ENCODE results near the gene UBXN1. TPM values are rescaled to one million over a fixed set of nuclear protein-coding genes. Genes with fewer than 3 reads are reported as not detected.

The UBXN1 gene, protein sequence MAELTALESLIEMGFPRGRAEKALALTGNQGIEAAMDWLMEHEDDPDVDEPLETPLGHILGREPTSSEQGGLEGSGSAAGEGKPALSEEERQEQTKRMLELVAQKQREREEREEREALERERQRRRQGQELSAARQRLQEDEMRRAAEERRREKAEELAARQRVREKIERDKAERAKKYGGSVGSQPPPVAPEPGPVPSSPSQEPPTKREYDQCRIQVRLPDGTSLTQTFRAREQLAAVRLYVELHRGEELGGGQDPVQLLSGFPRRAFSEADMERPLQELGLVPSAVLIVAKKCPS
- 126 and 148 TPM in 2 replicates for total RNA-seq

DNA sequence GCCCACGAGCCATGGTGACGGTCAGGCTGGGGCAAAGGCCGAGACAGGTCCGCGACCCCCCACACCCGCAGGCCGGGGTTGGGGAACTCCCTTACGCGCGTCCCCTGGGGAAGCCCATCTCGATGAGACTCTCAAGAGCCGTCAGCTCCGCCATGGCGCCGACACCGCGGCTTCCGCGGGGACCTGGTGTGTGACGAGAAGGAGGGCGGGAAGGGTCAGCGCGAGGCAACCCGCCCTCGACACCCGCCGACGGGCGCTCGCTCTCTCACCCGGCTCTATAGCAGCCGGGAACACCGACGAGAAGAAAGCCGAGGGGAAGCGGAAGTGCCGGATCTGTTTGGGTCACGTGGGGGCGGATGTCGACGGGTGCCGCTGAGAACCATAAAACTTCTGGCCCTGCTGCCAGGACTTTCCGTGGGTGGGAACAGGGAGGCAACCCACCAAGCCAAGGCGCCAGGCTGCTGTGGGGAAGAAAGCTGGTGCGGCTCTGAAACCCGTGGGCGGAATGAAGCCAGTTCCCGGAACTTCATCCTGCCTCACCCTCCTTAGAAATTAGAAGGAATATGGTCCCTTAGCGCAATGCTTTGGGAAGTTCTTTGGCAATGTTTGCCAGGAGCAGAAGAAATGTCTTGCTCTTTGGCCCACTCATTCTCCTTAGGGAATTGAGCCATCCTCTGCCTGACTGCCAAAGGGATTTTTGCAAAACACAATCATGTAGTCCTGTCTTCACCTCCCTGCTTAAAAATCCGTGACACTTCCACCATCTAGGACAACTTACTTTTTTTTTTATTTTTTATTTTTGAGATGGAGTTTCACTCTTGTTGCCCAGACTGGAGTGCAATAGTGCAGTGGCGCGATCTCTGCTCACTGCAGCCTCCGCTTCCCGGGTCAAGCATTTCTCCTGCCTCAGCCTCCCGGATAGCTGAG, at the start of gene UBXN1:
TSS of gene UBXN1 (minus strand) at position 304 of the 927 bp plus-strand sequence. CDS start at position 154, 150 bp downstream.

DNA sequence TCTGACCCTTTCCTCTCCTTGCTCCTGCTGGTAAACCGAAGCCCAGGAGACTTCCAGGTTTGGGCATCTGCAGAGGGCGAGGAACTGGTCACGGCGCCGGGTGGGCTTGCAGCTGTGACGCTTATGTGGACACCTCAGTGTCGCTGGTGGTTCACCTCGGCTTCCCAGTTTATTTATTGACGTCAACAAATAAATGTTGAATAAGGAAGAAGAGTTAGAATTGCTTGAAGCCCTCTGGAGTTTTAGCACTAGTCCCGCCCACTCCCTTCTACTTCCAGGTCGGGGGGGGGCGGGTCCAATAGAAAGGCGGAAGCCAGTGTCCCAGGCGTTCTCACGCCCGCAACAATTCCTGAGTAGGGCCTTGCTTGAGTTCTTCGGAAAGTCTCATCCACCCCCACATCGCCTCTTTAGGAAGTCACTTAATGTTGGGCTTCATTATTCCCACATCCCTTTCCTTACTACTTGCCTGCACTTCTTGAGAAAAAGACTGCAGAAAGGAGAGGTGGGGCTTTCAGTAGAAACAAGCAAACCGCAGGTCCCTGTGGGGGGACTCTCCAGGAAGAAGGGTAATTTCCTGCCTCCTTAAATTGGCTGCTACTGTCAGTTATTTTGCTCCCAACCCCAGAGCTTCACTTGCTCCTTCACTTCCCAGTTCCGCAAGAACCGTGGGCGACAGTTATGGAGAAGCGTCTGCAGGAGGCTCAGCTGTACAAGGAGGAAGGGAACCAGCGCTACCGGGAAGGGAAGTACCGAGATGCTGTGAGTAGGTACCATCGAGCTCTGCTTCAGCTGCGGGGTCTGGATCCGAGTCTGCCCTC, 49.5 kb upstream of the UBXN1 start, which contains the start of gene TTC9C:
TSS of gene TTC9C (plus strand) at position 316 of the 818 bp plus-strand sequence. CDS start at position 679, 363 bp downstream.

DNA sequence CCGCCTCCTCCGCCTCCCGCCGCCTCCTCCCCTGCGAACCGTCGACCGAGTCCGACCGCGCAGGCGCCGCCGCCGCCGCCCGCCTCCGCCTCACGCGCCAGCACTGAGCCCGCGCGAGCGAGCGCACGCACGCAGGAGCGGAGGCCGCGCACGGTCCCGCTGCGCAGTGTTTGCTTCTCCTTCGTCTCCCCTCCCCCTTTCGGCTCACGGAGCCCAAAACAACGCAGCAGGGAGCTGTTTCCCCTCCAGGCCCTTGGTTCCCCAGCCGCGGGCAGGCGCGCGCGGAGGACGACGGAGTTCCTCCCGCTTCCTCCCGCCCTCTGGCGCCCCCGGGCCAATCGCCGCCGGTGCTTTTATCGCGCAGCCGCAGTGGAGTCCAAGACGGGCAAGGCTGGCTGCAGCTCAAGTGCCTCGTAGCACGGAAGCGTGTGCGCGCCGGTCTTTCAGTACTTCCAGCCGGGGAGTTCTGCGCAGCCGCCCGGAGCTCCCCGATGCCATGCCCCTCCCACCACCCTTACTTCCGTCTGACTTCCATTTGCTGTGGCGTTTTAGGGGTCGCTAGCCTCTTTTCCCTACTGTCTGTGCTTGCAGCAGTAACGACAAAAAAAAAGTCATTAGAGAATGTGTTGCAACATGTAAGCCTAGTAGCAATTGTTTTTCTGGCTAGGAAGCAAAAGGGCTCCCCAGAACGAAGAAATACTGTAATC, 48.4 kb upstream of the UBXN1 start, which contains the start of gene HNRNPUL2:
TSS of gene HNRNPUL2 (minus strand) at position 293 of the 707 bp plus-strand sequence. CDS start 301 bp downstream, outside the sequence.

DNA sequence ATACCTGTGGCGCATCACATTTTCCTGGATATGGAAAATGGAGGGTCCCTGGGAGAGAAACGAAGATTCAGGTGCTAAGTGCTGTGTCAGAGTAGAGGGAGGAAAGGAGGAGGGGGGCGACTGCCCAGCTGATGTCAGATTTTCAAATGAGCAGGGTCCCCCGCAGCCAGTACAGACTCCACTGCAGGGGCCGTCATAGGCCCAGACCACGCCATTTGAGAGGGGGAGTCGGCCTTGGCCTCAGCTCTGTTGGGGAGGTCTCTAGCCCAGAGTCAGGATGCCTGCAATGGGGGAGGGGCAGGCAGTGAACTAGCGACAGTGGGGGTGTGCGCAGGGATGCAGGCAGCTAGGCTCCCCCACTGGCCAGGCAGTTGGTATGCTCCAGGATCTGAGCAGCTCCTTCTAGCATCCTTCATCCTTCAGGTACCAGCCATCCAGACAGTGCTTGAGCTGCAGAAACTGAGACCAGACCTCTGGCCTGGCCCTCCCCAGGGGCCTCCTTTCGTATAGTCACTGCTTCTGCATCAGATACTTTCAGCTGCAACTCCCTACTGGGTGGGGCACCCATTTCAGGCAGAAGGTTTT, 28.5 kb upstream of the UBXN1 start, which contains the start of the genes BSCL2 and GNG3:
TSS of gene BSCL2 (minus strand) at position 148 of the 585 bp plus-strand sequence. CDS start 229 bp downstream, outside the sequence.
TSS of gene GNG3 (plus strand) at position 400 of the 585 bp plus-strand sequence. CDS start 620 bp downstream, outside the sequence.

DNA sequence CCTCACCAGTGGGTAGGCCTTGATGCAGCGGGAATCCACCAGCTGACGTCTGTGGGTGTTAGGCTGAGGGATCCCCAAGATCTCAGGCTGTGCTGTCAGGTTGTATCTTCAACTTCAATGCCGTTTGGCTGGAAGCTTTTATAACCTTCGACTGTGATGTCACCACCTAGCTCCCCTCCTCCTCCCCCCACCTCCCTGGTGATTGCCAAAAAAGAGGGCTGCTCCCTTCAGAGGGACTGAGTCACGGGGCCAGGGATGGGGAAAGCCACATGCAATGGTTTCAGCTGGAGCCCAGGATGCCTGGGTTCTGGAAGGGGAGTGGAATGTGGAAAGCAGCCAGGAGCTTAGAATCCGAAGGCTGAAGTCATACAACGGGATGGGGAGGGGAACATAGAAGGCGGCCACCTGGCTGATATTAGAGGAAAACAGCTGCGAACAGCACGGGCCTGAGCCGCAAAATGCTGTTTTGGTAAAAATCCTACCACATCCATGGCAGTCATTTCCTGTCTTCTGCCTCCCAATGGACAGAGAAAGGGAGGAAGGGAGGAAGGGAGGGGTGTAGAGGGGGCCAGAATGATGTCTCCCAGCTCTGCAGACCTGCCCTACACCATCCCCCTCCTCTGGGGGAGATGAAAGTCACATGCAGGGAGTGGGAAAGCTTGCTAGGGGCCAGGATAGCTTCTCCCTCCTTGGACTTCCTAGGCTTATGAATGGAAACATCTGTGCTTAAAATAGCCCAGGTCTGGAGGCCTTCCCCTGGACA, 10.7 kb upstream of the UBXN1 start, which contains the start of gene LRRN4CL:
TSS of gene LRRN4CL (minus strand) at position 110 of the 763 bp plus-strand sequence. CDS start 1,022 bp downstream, outside the sequence.

DNA sequence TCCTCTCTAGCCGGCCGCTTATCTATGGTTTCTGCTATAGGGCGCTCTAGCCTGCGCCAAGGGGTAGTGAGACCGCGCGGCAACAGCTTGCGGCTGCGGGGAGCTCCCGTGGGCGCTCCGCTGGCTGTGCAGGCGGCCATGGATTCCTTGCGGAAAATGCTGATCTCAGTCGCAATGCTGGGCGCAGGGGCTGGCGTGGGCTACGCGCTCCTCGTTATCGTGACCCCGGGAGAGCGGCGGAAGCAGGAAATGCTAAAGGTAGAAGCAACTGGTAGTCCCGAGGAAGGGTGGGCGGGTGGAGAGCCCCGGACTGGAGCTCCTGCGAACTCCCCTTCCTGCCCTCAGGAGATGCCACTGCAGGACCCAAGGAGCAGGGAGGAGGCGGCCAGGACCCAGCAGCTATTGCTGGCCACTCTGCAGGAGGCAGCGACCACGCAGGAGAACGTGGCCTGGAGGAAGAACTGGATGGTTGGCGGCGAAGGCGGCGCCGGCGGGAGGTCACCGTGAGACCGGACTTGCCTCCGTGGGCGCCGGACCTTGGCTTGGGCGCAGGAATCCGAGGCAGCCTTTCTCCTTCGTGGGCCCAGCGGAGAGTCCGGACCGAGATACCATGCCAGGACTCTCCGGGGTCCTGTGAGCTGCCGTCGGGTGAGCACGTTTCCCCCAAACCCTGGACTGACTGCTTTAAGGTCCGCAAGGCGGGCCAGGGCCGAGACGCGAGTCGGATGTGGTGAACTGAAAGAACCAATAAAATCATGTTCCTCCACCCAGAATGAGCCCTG, 7.1 kb downstream of the UBXN1 start, which contains the start of the genes LBHD1 and UQCC3:
TSS of gene LBHD1 (minus strand) at position 660 of the 782 bp plus-strand sequence. CDS start 2,236 bp downstream, outside the sequence.
TSS of gene UQCC3 (plus strand) at position 66 of the 782 bp plus-strand sequence. CDS start at position 139, 73 bp downstream.

DNA sequence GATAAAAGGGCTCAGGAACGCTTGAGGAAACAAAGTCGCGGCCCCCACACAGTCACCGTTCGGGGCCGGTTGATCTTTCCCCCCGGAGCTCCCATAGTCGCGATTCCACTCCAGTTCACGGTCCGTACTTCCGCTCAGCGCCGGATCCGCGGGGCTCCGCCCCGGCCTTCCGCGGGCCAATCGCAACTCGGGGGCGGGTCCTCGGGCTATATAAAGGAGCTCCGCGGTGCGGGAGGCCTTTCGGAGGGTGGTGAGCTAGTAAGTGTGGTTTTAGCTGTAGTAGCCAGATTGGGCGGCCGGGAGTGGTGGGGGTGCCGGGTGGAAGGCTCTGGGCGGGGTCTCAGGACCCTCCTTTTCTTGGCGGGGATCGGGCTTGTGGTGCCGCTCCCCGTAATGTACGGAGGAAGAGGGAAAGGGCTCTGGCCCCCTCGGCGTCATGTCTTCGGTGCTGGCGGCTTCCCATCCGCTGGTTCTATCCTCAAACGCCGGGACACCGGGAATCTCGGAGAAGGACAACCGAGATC, 13.7 kb downstream of the UBXN1 start, which contains the start of the genes C11orf98 and CSKMT:
TSS of gene C11orf98 (minus strand) at position 136 of the 524 bp plus-strand sequence. CDS start at position 95, 41 bp downstream.
TSS of gene CSKMT (plus strand) at position 238 of the 524 bp plus-strand sequence. CDS start 568 bp downstream, outside the sequence.

DNA sequence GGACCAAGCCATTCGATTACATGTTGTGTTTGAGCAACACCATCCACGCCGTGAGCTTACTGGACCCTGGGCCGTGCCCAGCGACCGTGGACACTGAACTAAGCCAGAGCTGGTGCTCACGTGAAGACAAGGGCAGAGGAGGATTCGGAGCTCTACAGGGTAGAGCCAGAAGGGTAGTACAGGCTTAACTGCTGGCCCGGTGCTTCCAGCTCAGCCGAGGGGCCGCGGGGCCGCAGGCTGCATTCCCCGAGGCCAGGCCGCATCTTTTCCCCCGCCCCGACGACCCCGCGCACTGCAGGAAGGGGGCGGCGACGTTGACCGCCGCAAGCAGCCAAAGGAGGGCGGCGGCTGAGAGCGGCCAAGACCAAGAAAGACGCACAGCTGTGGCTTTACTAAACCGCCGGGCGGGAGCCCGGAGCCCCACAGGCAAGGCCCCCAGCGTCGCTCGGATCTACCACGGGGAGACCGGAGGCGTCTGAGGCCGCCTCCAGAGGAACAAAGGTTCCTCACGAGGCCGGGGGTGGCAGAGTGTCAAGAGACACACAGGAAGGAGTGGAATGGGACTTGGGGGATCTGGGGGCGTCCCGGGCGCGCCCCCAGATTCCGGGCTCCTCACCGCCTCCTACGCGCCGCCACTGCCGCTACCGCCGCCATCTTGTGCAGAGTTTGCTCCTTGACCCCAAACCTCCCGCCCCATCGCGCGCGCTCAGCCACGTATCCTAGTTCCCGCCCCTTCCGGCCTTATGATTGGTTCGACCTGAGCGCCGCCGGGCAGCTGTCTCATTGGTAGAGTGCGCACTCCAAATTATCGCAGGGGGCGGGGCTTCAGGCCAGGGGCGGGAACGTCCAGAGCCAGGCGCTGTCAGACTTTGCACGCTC, 32.7 kb downstream of the UBXN1 start, which contains the start of gene GANAB:
TSS of gene GANAB (minus strand) at position 668 of the 879 bp plus-strand sequence. CDS start at position 654, 14 bp downstream.

Other genes starting within 250 kb of the UBXN1 start
- 205 and 218 TPM in 2 replicates for gene AHNAK, start 132.3 kb downstream of the UBXN1 start, total RNA-seq
- 1,643 and 1,652 TPM in 2 replicates for gene EEF1G, start 105.2 kb downstream of the UBXN1 start, total RNA-seq
- gene TUT1, start 87.5 kb downstream of the UBXN1 start, total RNA-seq = 8.2 and 9.8 TPM in 2 replicates
- 107 and 108 TPM in 2 replicates for gene MTA2, start 77.2 kb downstream of the UBXN1 start, total RNA-seq
- 15.3 and 21.4 TPM in 2 replicates for gene EML3, start 66.3 kb downstream of the UBXN1 start, total RNA-seq
- 1.9 and 4.7 TPM in 2 replicates for gene ROM1, start 65.8 kb downstream of the UBXN1 start, total RNA-seq
- gene B3GAT3, start 57.1 kb downstream of the UBXN1 start, total RNA-seq = 41.5 and 45.9 TPM in 2 replicates
- 203 and 209 TPM in 2 replicates for gene GANAB, start 32.5 kb downstream of the UBXN1 start, total RNA-seq
- gene INTS5, start 25.8 kb downstream of the UBXN1 start, total RNA-seq = 21.4 and 22.7 TPM in 2 replicates
- 128 and 158 TPM in 2 replicates for gene C11orf98, start 13.9 kb downstream of the UBXN1 start, total RNA-seq
- gene CSKMT, start 13.8 kb downstream of the UBXN1 start, total RNA-seq = 12.2 and 13.8 TPM in 2 replicates
- 12.1 and 14.3 TPM in 2 replicates for gene UQCC3, start 7.4 kb downstream of the UBXN1 start, total RNA-seq
- gene LBHD1, start 6.8 kb downstream of the UBXN1 start, total RNA-seq = 4.9 and 9.1 TPM in 2 replicates
- 10.0 and 10.9 TPM in 2 replicates for gene LRRN4CL, start 10.5 kb upstream of the UBXN1 start, total RNA-seq
- gene BSCL2, start 28.4 kb upstream of the UBXN1 start, total RNA-seq = 55.0 and 63.4 TPM in 2 replicates
- gene GNG3, start 28.6 kb upstream of the UBXN1 start, total RNA-seq = not detected in 2 replicates
- 6.1 and 7.0 TPM in 2 replicates for gene HNRNPUL2, start 48.4 kb upstream of the UBXN1 start, total RNA-seq
- gene TTC9C, start 49.4 kb upstream of the UBXN1 start, total RNA-seq = 29.6 and 35.1 TPM in 2 replicates
- gene ZBTB3, start 75.1 kb upstream of the UBXN1 start, total RNA-seq = 9.4 and 10.7 TPM in 2 replicates
- gene POLR2G, start 82.5 kb upstream of the UBXN1 start, total RNA-seq = 157 and 185 TPM in 2 replicates
- 17.7 and 22.0 TPM in 2 replicates for gene TAF6L, start 92.3 kb upstream of the UBXN1 start, total RNA-seq
- gene TMEM179B, start 108.3 kb upstream of the UBXN1 start, total RNA-seq = 57.7 and 59.3 TPM in 2 replicates
- 40.3 and 41.2 TPM in 2 replicates for gene TMEM223, start 112.9 kb upstream of the UBXN1 start, total RNA-seq
- 20.5 and 26.0 TPM in 2 replicates for gene NXF1, start 126.4 kb upstream of the UBXN1 start, total RNA-seq
- gene STX5, start 153.0 kb upstream of the UBXN1 start, total RNA-seq = 43.2 and 45.8 TPM in 2 replicates
- gene TEX54, start 153.8 kb upstream of the UBXN1 start, total RNA-seq = not detected in 2 replicates
- 47.9 and 56.0 TPM in 2 replicates for gene WDR74, start 160.5 kb upstream of the UBXN1 start, total RNA-seq
- 168 and 174 TPM in 2 replicates for gene SLC3A2, start 201.8 kb upstream of the UBXN1 start, total RNA-seq
- gene CHRM1, start 242.3 kb upstream of the UBXN1 start, total RNA-seq = not detected in 2 replicates